Fibroblast of the aortic adventitia (primary cell): Measurements from ENCODE around the gene PLEKHA8. TPM values are rescaled to one million over a fixed set of nuclear protein-coding genes. Genes with fewer than 3 reads are reported as not detected.

Experiments used
- DNase-seq: peaks from one replicate; pipeline ENCODE4 v3.0.0-alpha.2; 2010; ENCODE audit warnings: low read depth
- H3K4me3 ChIP-seq: 2 replicates; pipeline ENCODE4 v1.5.1; 2011; ENCODE audit warnings: low read depth, mild to moderate bottlenecking, control low read depth, low read length, moderate library complexity
- total RNA-seq: library from RNA; depleted of rRNA; stranded (reverse); fragments of >200 nt; gene quantifications from 2 replicates; pipeline ENCODE4 v1.2.3, GENCODE V29; 2012; ENCODE audit warnings: low replicate concordance
- TF ChIP-seq, protein P1 (sequence below): IDR thresholded peaks from 2 replicates; pipeline ENCODE4 v1.5.1; 2011; ENCODE audit warnings: mild to moderate bottlenecking, low read length, control low read depth, inconsistent platforms; ENCODE audit not compliant: insufficient read depth

Gene PLEKHA8
- total RNA-seq, 1 donor, result 10.6 TPM

GRCh38 chr7:29990931-29991330 lies 37.3 kb upstream of the PLEKHA8 start:
- H3K4me3 ChIP-seq, result no peak overlapping the region
- TF ChIP-seq, protein P1, sequence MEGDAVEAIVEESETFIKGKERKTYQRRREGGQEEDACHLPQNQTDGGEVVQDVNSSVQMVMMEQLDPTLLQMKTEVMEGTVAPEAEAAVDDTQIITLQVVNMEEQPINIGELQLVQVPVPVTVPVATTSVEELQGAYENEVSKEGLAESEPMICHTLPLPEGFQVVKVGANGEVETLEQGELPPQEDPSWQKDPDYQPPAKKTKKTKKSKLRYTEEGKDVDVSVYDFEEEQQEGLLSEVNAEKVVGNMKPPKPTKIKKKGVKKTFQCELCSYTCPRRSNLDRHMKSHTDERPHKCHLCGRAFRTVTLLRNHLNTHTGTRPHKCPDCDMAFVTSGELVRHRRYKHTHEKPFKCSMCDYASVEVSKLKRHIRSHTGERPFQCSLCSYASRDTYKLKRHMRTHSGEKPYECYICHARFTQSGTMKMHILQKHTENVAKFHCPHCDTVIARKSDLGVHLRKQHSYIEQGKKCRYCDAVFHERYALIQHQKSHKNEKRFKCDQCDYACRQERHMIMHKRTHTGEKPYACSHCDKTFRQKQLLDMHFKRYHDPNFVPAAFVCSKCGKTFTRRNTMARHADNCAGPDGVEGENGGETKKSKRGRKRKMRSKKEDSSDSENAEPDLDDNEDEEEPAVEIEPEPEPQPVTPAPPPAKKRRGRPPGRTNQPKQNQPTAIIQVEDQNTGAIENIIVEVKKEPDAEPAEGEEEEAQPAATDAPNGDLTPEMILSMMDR, result no peak
- no peak for DNase-seq

DNA sequence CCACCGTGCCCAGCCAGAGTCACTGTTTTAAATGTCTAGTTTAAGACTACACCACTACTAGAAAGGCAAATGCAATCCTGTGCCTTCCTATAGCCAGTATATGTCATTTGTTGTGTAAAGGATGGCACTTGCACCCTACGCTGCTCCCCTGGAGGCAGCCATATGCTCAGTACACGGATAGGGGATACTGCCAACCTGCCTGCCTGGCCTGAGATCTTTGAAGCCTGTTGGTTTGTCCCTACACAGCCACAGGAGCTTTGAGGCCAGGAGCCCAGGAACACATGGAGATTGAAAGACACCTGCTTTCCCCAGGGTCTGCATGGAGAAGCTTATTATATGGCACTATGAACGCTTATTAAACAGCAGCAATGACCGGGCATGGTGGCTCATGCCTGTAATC lies 36.3 kb upstream of the PLEKHA8 start:
- no peak overlapping the region for H3K4me3 ChIP-seq
- DNase-seq, result no peak
- TF ChIP-seq, protein P1, result no peak

GRCh38 chr7:29993140-29993539 lies 35.1 kb upstream of the PLEKHA8 start:
- H3K4me3 ChIP-seq, result no peak overlapping the region
- TF ChIP-seq, protein P1, result no peak
- no peak for DNase-seq

GRCh38 chr7:29995652-29996051 lies 32.6 kb upstream of the PLEKHA8 start:
- DNase-seq, result no peak
- no peak overlapping the region for H3K4me3 ChIP-seq
- TF ChIP-seq, protein P1, result no peak

- TF ChIP-seq, protein P1, result no peak
- no peak for DNase-seq
- no peak overlapping the region for H3K4me3 ChIP-seq
Measured at GRCh38 chr7:29996321-29996720, 31.9 kb upstream of the PLEKHA8 start.

DNA sequence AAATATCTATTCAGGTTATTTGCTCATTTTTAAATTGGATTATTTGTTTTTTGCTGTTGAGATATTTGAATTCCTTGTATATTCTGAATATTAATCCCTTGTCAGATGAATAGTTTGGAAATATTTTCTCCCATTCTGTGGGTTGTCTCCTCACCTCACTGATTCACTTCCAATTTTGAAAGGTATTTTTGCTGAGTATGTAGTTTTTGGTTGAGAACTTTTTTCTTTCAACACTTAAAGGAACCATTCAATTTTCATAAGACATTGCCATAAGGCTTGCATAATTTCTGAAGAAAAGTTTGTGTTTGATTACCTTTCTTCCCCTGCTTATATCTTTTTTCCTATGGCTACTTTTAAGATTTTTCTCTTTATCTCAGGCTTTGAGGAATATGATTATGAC lies 29.7 kb upstream of the PLEKHA8 start:
- no peak for DNase-seq
- TF ChIP-seq, protein P1, result no peak
- H3K4me3 ChIP-seq, result no peak overlapping the region

DNA sequence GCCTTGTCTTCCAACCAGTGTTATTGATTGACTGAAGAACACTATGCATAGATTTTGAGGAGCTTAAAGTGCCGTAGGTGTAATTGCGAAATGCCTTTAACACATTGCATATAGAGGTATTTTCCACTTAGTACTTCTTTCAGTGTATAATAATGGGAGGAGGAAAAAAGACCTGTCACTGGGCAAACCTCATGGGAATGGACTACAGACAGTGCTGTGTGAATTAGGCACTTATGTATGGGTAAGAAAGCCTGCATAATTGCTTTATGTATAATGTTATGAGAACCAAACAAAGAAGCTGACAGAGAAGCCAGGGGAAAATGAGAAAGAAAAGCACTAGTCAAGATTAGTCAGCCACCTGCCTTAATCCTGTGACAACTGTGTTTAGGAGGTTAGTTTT lies 26.2 kb upstream of the PLEKHA8 start:
- TF ChIP-seq, protein P1, result no peak
- no peak for DNase-seq
- no peak overlapping the region for H3K4me3 ChIP-seq
